ENCODE measurements around the gene NSG2.

NSG2 gene

GRCh38 chr5:174155281-174155680 is 109.8 kb downstream of the NSG2 start:
- DNase-seq, result no peak

GRCh38 chr5:174155706-174156105 is 110.2 kb downstream of the NSG2 start:
- no peak for DNase-seq

- no peak for DNase-seq
These were observed 111.5 kb downstream of the NSG2 start for GRCh38 chr5:174157048-174157447.

Data from hematopoietic multipotent progenitor cell treated with erythropoietin and hydrocortisone succinate and interleukin-3 and kit ligand, for 6 days (in vitro differentiated cells).